Activated T-cell treated with anti-CD3 and anti-CD28 coated beads for 1 hour (primary cell): ENCODE data around the gene PPP1R27.
"Not testable (repeated sequence)": the region's sequence is repeated elsewhere in the genome, so short reads cannot be mapped to it uniquely, and the experiment has no call there.

Experiments used
- DNase-seq: peaks from one replicate; pipeline ENCODE4 v3.0.0-alpha.2; 2020; ENCODE audit warnings: low read depth

The PPP1R27 gene

DNA sequence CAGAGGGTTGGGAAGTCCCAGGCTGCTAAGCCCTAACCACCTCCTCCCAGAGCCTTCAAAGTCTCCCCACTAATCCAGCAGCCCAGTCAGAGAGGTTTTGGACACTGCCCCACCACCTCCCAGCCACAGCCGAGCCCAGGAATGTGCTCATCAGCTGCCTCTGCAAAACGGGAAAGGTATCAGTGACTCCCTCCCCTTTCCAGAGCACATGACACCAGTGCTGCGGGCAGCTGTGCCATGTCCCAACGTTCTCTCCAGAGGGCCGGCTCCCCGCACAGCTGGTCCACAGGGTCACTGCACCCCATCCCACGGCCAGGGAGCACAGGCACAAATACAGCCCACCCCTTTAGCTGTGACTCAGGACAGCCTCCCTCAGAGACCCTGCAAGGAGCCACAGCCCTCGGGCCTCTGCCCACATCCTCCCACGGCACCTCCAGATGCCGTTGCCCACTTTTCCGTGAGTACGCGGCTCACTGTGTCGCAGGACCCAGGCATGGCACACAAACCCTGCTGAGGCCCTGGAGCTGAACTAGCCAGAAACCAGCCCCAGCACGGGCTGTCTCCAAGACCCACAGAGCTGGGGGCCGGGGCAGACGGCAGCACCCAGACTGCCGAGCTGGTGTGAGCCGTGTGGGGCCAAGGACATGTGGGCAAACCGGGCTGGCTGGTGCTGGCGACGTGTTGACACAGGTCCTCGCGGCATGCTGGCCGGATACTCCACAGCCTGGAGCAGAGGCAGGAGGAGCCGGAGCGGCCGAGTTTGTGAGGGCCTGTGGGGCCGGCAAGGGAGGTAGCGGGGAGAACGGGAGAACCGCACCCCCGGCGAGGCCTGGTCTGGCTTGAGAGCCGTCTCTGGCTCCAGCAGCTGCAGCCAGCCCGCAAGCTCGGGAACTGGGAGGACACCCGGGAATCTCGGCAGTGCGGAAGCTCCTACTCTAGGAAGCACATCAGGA is 6.3 kb upstream of the PPP1R27 start:
- no peak for DNase-seq

DNA sequence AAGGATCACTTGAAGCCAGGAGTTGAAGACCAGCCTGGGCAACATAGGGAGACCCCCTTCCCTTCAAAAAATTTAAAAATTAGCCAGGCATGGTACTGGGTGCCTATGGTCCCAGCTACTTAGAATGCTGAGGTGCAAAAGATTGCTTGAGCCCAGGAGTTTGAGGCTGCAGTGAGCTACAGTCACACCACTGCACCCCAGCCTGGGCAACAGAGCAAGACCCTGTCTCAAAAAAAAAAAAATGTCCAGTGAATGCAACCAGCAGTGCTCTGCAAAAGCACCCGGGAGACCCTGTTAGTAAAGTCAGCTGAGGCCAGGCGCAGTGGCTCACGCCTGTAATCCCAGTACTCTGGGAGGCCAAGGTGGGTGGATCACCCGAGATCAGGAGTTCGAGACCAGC is 5.2 kb upstream of the PPP1R27 start:
- DNase-seq = not testable (repeated sequence)

DNA sequence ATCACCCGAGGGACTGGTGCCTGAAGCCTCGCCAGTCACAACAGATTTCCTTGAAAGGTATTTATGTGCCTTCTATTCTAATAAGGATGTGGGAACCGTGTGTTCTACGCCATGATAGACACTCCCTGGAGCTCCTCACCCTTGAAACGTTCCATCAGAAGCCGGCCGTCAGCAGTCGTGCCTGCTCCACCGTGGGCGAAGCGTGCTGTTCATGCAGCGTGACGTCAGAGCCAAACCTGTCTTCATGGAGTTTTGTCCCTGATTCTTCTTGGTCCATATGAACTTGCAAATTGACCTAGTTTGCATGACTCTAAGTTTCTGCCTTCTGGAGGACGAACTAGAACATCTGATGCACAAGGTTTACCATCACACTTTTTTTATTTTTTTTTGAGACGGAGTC is 4.5 kb upstream of the PPP1R27 start:
- DNase-seq = no peak

DNA sequence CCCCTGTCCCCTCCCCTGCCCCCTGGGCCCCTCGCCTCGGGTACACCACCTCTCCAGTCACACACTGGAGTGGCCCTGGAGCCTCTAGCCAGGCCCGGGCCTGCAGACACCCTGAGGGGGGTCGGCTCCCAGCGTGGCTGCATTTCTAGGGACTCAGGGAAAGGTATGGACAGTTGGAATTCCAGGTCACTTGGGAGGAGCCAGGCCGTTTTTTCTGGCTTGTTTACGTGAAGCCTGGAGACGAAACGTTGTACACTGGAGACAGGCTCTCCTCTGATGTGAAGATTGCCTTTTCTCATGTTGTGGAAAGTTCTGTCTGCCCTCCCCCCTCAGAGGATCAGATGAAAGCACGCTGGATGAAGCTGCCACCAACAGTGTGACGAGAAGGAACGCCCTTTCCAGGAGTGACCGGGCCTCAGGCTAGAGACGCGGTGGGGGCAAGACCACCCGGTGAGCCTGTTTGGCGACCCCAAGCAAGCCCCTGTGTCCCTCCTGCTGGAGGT is 4.0 kb upstream of the PPP1R27 start:
- no peak for DNase-seq

DNA sequence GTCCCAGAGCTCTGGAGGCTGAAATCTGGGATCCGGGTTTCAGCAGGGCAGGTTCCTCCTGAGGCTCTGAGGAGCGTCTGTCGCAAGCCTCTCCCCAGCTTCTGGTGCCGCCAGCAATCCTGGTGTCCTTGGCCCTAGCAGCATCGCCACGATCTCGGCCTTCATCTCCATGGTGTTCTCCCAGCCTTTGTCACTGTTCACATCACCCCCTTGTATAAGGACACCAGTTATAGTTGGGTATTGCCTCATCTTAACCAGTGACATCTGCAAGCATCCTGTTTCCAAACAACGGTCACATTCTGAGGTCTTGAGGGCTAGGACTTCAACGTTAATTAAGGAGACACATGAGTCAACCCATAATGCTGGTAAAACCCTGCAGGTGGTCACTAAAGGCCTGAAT is 2.8 kb upstream of the PPP1R27 start:
- no peak for DNase-seq

DNA sequence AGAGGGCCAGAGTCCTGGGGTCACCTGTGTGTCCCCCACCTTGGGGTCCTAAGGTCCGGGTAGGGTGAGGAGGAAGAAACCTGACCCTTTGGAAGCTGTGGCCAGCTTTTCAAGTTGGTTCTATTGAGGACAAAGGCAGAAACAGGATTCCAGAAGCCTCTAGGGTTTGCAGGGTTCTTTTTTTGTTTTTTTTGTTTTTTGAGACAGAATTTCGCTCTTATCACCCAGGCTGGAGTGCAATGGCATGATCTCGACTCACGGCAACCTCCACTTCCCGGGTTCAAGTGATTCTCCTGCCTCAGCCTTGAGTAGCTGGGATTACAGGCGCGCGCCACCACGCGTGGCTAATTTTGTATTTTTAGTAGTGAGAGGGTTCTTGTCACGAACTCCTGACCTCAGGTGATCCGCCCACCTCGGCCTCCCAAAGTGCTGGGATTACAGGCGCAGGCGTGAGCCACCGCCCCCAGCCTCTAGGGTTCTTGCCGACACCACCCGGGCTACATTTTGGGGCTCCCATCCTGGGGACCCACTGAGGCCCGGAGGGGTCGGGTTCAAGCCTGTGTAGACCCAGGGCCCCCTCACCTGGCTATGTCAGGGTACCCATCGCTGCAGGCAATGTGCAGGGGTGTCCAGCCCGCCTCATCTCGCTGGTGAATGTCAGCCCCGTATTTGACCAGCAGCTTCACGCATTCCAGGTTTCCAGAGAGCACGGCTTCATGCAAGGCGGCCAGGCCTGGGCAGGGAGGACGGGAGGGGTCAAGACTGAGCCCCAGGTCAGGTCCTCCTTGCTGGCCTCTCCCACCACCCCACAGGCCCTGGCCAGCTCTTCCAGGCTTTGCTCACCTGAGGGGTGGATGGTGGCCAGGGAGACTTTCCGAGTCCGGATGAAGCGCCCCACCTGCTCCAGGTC is 674 bp downstream of the PPP1R27 start:
- DNase-seq = no peak

DNA sequence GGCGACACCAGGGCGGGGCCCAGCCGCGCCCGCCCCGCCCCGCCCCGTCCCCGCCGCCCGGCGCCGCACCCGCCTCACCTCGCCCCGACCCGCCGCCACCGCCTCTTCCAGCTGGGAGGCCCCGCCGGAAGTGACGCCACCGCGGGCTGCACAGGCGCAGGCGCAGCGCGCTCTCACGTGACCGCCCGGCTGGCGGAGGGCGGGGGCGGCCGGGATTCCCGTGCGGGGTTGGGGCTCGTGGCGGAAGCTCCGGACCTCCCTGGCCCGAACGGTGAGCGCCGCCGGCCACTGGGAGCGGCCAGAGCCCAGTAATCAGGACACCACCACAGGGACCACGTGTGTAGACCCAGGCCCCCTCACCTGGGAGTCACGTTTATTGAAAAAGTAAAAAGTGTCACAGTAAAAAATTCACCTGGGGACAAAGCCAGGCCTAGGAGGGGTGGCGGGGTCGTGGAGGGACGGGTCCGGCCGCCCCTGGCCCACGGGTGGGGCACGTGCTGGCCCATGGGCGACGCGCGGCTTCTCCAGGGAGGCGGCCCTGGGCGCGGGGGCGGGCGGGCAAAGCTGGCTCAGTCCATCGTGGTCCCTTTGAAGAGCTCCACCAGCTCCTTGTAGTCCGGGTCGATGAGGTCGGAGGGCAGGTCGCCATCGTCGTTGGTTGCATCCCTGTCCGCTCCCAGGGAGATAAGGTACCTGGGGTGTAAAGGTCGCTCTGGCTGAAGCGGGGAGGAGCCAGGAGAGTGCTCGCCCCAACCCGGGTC is 1.5 kb downstream of the PPP1R27 start, which contains the start of gene MCRIP1:
MCRIP1 (minus strand) TSS at position 132 of the 761 bp plus-strand sequence. CDS start 8,785 bp downstream, outside the sequence.
- DNase-seq = peak; percentile 90

DNA sequence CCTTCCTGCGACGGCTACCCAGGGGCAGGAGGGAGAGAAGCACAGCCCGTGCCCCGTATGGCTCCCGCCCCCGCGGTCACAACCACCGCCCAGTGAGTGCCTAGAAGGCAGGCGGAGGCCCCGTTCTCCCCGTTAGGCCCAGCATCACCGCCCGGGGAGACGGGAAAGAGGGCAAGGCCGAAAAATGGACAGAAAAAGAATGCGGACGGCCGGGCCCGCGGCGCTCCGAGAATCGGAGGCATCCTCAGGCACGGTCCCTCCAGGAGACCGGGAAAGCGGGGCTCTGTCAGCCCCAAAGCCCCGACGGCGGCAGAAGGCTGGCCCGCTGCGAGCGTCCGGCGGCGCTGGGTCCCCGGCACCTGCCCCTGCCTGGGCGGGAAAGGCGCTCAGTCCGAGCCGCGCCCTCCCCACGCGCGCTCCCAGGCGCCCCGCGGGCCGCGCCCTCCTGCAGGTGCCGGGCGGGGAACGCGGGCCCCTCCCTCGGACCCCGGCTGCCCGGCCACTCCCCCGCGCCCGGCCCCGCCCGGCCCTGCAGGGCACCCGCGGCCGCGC is 2.2 kb downstream of the PPP1R27 start:
- no peak for DNase-seq

DNA sequence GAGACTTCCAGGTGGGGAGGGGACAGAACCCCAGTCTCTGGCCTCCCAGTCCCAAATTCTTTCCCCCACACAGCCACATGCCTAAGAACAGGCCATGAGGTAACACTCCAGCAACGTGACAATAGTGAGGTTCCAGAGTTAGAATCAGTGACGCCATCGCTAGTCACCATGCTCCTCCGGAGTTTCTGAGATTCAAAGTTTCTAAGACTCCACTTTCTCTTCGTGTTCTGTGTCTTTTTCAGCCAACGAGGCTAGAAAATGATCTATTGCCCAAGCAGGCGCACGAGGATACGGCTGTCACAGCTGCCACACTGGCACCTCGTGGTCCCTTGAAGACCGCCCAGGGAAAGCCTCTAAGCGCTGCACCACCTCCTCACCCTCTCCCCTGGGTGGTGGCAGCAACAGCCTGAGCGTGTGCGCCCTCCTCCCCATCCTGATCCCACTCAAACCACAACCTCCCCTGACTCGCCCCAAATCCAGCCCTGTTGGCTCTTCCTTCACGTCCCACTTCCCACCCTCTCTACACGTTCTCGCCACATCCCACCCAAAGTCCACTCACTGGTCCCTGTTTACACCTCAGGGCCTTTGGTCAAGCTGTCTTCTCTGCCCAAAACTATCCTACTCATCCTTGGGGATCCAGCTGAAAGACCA is 2.8 kb downstream of the PPP1R27 start:
- DNase-seq = no peak

DNA sequence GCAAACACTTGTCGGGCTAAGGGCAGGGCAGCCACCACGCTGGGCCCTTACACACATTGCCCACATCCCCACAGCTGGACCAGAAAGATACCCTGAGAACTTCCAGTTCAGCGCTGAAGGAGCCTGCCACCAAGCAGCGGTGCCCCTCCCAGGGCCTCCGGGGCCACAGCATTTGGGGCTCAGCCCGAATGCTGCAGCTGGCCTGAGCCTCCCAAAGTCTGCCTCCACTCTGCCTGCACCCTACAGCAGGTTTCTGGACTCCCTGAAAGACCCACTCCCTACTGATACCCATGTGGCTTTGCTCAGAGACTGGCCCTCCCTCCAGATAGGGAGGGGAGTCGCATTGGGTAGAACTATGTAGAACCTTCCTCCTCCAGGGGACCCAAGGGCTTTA is 3.3 kb downstream of the PPP1R27 start:
- no peak for DNase-seq

DNA sequence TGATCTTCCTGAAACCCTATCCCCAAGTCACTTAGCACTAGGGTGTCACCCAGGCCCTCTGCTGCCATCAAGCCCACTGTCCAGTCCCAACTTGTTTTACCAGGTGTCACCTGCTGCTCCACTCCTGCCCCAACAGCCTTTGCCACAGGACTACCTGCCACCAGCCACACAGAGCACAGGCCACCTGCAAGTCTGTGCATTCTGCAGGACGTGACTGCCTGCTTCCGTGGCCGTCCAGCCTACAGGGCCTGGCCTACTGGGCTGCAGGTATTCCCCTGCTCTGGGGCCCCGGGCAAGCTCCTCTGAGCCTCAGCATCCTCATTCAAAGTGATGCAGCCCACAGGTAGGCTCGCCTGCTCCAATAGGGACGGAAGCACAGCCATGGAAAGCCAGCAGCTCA is 5.0 kb downstream of the PPP1R27 start:
- no peak for DNase-seq

DNA sequence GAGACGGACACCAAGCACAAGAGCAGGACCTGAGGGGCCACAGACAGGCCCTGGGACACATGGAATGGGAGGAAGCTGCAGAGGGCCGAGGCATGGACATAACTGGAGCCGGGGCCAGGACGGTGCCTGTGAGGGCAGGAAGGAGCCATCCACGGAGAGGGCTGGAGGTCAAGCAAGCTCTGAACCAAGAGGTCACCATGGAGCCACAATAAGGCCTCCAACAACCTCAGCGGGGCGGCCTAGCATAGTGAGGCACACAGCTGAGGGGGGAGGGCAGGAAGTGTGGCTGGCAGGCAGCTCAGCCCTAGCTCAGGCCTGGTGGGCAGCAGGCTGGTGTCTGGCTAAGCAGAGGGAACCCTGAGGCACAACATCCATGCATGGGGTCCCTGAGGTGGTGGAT is 6.2 kb downstream of the PPP1R27 start:
- DNase-seq = no peak

DNA sequence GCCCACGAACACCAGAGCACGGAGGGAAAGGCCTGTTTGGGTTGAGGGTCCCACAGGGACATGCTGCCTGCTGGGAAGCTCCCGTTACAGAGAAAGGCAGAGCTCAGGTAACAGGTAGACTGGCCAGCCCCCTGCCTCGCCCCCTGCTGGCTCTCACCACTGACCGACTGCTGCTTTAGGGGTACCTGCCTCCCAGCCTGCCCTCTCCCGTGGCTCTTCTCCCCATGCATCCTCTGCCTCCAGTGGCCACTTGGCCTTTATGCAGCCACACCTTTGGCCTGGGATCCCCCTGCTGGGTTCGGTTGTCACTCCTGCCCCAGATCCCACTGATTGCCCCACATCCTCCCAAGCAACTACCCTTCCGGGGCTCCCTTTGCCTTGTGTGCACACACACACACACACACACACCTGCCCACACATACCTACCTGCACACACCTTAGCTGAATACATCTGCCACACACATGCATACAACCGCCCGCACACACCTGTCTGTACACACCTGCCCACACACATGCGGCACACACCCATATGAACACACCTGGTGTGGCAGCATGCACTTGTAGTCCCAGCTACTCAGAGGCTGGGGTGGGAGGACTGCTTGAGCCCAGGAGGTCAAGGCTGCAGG is 8.9 kb downstream of the PPP1R27 start:
- no peak for DNase-seq

DNA sequence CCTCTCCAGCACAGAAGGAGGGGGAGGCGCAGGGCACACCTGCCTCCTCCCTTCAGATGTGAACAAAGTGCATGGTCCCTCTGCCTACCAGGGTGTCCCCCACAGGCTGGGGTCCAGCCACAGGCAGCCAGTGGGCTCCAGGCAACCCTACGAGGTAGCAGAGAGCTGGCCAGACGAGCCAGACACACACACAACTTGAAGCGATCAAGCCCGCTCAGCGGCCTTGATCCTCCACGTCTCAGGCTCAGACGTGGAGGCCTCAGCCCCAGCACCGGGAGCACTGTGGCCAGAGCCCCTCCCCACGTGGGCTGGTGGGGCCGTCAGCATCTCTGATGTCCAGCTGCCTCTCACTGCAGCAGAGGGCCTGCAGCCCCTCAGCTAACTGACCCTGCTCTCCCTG is 10.3 kb downstream of the PPP1R27 start:
- DNase-seq = no peak

DNA sequence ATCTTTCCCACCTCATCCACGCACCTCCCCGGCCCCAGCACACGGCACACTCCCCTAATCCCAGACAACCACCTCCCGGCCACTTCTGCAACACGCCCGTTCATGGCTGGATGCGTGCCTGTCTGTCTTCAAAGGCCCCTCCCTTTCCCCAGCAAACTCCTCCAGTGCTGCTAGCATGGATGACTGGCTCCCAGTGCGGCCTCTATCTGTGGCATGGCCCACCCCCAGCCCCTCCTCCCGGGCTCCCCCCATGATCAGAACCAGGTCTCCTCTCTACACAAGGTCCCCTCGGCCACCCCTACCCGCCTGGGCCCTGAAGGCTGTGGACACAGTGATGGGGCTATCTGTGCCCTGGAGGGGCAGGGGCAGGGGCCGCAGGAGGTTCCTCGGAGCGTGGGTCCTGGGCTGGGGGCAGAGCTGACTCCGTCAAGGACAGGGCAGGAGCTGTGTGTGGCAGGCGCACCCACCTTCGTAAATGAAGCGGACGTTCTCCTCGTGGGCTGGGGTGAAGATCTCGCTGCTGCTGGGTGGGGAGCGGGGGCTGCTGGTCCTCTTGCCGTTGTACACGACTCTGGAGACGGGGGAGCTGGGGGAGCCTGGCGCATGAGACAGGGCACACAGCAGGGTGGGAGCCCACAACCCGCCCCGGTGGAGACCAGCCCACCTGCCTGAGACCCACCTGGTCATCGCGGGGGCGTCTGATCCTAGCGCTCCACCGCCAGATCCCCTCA is 10.9 kb downstream of the PPP1R27 start:
- no peak for DNase-seq

DNA sequence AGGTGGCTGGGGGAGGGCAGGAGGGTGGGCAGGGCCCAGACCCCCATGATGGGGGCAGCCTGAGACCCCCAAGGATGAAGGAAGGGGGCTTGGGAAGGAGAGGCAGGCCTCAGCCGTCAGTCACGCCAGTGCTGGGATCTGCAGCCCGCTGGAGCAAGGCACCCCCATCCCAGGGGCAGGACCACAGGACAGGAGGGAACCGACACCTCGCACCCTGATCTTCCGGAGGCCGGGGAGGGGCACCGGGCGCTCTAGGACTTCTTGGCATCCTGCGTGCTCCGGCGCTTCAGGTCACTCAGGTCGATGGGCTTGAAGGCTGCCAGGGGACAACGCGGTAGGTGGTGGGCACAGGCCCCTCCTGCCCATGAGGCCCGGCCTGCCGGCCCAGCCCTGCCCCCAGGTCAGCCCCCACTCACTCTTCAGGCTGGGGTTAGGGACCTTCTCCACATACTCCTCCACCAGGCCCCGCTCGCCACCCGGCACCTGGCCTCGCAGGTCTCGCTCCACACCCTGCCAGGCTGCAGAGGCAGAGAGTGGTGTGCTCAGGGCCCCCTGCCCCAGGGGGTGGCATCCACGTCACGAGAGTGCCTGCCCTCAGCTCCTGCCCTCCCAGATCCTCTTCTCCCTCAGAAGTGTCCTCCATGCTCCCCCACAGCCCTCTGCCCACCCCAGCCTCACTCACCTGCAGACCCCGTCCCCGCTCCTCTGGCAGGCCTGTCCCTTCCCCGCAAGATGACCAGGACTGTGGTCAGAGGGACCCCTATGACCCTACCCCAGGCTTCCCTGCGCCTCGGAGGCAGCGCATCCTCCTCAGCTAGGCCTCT is 11.6 kb downstream of the PPP1R27 start:
- DNase-seq = no peak

DNA sequence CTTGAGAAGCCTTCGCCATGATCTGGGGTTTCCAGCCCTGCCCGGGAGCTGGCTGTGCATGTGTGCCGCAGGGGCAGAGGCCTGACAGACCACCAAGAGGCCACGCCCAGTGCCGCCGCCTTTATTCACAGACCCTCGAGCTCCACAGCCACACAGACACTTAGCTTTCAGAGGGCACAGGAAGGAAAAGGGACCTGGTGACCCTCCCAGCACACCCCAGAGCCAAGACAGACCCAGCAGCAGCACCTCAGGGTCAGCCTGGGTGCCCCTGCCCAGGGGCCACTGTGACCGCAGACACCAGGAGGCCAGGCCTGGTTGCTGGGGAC is 12.6 kb downstream of the PPP1R27 start:
- no peak for DNase-seq

DNA sequence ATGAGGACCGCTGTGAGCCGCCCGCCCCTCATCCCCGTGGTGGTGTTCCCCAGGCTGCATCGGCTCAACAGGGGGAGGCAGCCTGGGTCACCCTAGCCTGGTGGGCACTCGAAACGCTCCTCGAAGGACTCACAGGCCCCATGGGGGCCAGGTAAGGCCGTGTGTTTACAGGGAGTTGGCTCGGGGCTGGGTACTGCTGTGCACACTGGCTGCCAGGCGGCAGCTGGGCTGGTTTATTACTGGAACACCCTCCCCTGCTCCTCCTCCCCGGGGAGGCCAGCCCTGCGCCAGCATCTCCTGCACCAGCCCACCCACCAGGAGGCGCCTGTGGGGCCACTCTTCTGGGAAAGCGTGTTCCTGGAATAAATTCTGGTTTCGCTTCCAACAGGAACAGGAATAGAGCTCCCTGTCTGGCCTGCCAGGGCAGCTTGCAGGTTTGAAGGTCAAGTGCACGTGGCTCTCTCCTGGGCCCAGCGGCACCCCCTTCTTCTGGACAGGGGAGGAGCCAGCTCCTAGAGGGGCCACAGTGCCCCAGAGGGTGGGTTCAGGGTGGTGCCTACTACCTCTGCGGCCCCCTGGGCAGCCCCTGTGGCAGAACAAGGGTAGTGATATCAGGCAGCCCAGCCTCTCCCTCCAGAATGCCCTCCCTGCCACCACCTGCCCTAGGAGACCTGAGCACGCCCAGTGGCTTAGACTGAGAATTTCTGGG is 13.1 kb downstream of the PPP1R27 start:
- DNase-seq = no peak
